Urinary bladder (tissue), 4 donors: ENCODE measurements around the gene TMEM50B. TPM values are rescaled to one million over a fixed set of nuclear protein-coding genes. Genes with fewer than 3 reads are reported as not detected.

ENCODE experiments used
- DNase-seq: peaks from one replicate; pipeline ENCODE4 v3.0.0-alpha.2; 2015; ENCODE audit errors: extremely low spot score
- H3K27ac ChIP-seq: one replicate; pipeline ENCODE4 v1.5.1; 2013; ENCODE audit warnings: low read depth, mild to moderate bottlenecking, moderate library complexity
- H3K36me3 ChIP-seq: one replicate; pipeline ENCODE4 v1.6.1; 2013; ENCODE audit warnings: mild to moderate bottlenecking, moderate library complexity; ENCODE audit not compliant: insufficient read depth
- H3K4me1 ChIP-seq: one replicate; pipeline ENCODE4 v1.6.1; 2013; ENCODE audit warnings: mild to moderate bottlenecking, moderate library complexity; ENCODE audit not compliant: insufficient read depth
- H3K4me3 ChIP-seq: one replicate; pipeline ENCODE4 v1.5.1; 2013; ENCODE audit warnings: low read depth, low read length
- WGBS: extraction: QIAGEN DNeasy Blood & Tissue Kit; methylation state at CpG from one replicate; pipeline ENCODE4 v1.1.7; 2013; 5-methylcytosine and 5-hydroxymethylcytosine counted together
- polyA plus RNA-seq: library from polyadenylated mRNA; stranded (reverse); fragments of 200-250 nt; gene quantifications from one replicate; pipeline ENCODE4 v1.2.3, GENCODE V29; 2013
- total RNA-seq: library from RNA; depleted of rRNA; stranded (reverse); fragments of >200 nt; gene quantifications from one replicate; pipeline ENCODE4 v1.2.3, GENCODE V29; 2014
- donor health status: healthy with polysubstance abuse.
- donor health status: healthy.

The TMEM50B gene
- total and polyA plus RNA-seq, 2 donors, result 66.7 to 80.7 TPM

DNA sequence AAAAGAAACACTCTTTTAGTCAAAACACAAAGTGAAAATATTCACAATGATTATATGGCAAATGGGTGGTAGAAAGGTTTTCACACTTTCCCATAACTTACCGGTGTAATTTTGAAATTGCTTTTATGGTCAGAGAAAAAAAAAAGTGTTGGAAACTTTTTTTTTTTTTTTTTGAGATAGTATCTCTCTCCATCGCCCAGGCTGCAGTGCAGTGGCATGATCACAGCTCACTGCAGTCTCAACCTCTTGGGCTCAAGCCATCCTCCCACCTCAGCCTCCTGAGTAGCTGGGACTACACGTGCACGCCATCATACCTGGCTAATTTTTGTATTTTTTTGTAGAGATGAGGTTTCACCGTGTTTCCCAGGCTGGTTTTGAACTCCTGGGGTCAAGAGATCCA, 73.3 kb downstream of the TMEM50B start:
- H3K4me3 ChIP-seq, result no peak overlapping the region
- WGBS, result 66% methylated on average over 5 of the region's 5 CpGs

DNA sequence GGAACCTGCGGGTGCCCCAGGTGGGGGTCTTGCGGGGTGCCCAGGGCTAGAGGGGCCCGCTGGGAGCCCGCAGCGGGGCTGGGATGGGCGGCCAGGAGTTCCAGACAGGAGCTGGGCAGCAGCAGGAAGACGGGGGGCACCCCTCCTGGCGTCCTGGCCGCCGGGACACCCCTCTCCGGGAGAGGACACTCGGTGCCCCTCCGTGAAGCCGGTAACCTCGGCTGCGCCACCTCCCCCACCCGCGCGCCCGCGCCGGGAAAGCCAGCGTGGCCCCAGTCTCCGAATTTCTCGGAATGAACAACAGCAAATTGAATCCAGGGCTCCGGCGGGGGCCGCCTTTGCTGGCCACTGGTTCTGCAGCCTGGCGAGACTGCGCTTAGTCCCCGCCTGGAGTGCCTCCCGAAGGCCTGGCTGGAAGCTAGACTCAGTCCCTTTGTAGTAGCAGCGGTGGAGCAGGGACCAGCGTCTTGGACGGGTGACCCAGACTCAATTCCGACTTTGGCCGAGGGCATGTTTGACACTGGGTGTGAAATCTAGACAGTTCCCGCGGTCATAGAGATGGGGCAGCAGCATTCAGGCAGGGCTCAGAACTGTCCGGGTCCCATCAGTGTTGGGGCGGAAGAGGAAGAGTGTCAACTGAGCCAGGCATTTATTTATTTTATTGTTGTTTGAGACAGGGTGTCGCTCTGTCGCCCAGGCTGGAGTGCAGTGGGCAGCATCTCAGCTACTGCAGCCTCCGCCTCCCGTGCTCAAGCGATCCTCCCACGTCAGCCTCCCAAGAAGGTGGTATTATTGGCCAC, 75.8 kb downstream of the TMEM50B start:
- no peak for DNase-seq
- 5% methylated on average over 47 of the region's 47 CpGs for WGBS
- no peaks in the 10 kb centered on the region for H3K36me3 ChIP-seq
- peak overlapping the region; percentile 80 for H3K4me3 ChIP-seq
- H3K4me1 ChIP-seq, result no peaks in the 10 kb centered on the region
- H3K27ac ChIP-seq, result peak overlapping the region; percentile 93

More for the DNA sequence above, 73.3 kb downstream of the TMEM50B start:
- DNase-seq, result no peak
- H3K36me3 ChIP-seq, result no peaks in the 10 kb centered on the region
- no peaks in the 10 kb centered on the region for H3K4me1 ChIP-seq
- no peak overlapping the region for H3K27ac ChIP-seq

DNA sequence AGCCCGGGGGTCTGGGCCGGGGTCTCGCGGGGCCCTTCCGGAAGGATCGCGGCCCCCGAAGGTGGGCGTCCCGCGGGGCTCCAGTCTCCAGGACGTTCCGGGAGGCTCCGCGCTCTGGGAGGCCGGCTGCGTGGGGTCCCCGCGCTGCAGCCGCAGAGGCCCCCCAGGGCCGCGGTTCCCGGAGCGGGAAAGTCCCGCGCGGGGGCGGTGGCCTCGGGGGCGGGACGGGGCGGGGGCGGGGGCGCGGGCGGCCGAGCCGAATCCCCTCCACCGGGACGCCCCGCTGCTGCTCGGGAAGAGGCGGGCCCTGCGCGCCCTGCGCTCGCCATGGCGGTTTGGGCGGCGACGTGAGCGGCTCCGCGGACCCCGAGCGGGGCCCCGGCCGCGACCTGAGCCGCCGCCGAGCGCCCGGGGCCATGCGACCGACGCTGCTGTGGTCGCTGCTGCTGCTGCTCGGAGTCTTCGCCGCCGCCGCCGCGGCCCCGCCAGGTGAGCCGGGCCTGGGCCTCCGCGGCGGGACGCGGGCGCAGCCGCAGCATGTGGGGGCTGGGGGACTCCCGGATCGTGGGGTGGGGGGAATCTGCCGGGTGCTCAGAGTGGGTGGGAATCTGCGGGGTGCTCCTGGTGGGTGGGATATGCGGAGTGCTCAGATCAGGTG, 76.5 kb downstream of the TMEM50B start, which contains the start of gene IFNGR2:
IFNGR2 (plus strand) TSS at position 286 of the 658 bp plus-strand sequence; CDS start at position 417, 131 bp downstream.
- Histone ChIP-seq H3K27ac (peak within 1 kb of the TSS; percentile 93), H3K36me3 (no peaks in the 10 kb centered on the region), H3K4me3 (peak within 1 kb of the TSS; percentile 80), H3K4me1 (no peaks in the 10 kb centered on the region)
- under 1% methylated on average over 89 of the region's 89 CpGs for WGBS
- no peak for DNase-seq

DNA sequence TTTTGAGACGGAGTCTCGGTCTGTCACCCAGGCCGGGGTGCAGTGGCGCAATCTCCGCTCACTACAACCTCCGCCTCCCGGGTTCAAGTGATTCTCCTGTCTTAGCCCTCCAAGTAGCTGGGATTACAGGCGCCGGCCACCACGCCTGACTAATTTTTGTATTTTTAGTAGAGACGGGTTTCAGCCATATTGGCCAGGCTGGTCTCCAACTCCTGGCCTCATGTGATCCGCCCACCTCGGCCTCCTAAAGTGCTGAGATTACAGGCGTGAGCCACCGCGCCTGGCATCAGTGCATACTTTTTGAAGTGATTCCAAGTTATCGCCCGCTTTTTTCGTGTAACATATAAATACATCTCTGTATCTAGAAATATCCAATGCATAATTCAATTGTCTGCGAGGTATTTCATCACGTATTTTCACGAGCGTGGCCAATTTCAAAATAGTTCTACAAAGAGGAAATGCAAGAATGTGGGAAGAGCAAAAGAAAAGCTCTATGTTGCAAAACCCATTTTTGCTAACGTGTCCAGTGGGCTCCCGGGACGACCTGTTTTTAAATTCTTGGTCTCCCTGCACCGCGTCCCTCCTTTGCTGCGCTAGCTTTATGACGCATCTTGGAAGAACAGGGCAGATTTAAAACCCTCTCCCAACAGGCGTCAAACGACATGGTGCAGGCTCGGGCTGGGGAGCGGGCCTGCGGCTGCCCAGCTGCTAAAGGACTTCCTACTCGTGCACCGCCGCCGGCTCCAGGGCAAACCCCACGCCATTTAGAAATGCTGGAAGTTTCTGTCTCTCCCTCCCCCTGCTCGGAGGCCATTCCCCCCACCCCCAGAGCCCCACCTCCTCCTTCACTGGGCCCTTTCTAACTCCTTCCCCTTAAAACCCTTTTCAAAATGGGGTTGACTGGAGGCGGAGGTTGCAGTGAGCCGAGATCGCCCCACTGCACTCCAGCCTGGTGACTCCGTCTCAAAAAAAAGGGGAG, 77.5 kb downstream of the TMEM50B start:
- no peaks in the 10 kb centered on the region for H3K36me3 ChIP-seq
- DNase-seq, result no peak
- no peaks in the 10 kb centered on the region for H3K4me1 ChIP-seq
- H3K27ac ChIP-seq, result no peak overlapping the region
- peak overlapping the region; percentile 80 for H3K4me3 ChIP-seq
- WGBS, result 45% methylated on average over 45 of the region's 45 CpGs

DNA sequence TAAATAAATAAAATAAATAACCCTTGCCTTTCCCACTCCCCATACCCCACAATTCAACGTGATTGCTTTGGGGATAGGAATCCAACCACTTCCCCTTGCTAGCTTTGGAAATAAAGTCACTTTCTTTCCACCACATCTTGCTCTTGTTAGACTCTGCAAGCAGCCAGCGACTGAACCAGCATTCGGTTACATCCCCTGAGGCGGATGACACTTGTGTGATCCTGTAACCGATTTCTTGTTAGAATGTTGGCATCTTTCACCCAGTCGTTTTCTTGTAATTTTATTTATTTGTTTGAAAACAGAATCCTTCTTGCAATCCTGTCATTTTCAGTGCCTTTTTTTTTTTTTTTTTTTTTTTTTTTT, 78.2 kb downstream of the TMEM50B start:
- 87% methylated on average over 6 of the region's 6 CpGs for WGBS
- Histone ChIP-seq H3K36me3 (no peaks in the 10 kb centered on the region), H3K27ac (no peak overlapping the region), H3K4me3 (no peak overlapping the region), H3K4me1 (no peaks in the 10 kb centered on the region)
- no peak for DNase-seq

Other genes with a start within 250 kb of the TMEM50B start
- 31.4 TPM for gene IL10RB, start 213.6 kb downstream of the TMEM50B start, total RNA-seq
- 30.0 TPM for gene IL10RB, start 213.6 kb downstream of the TMEM50B start, polyA plus RNA-seq
- 41.7 TPM for gene IFNAR1, start 155.0 kb downstream of the TMEM50B start, total RNA-seq
- 31.6 TPM for gene IFNAR1, start 155.0 kb downstream of the TMEM50B start, polyA plus RNA-seq
- 71.9 TPM for gene IFNGR2, start 76.6 kb downstream of the TMEM50B start, total RNA-seq
- gene IFNGR2, start 76.6 kb downstream of the TMEM50B start, polyA plus RNA-seq, result 64.8 TPM
- gene DNAJC28, start 11.7 kb upstream of the TMEM50B start, total RNA-seq, result 2.7 TPM
- gene DNAJC28, start 11.7 kb upstream of the TMEM50B start, polyA plus RNA-seq, result 1.2 TPM
- gene GART, start 62.1 kb upstream of the TMEM50B start, total RNA-seq, result 55.7 TPM
- gene GART, start 62.1 kb upstream of the TMEM50B start, polyA plus RNA-seq, result 27.3 TPM
- 394 TPM for gene SON, start 63.1 kb upstream of the TMEM50B start, total RNA-seq
- gene SON, start 63.1 kb upstream of the TMEM50B start, polyA plus RNA-seq, result 115 TPM
- 28.7 TPM for gene DONSON, start 108.7 kb upstream of the TMEM50B start, total RNA-seq
- gene DONSON, start 108.7 kb upstream of the TMEM50B start, polyA plus RNA-seq, result 6.0 TPM
- gene CRYZL1, start 161.8 kb upstream of the TMEM50B start, total RNA-seq, result 69.3 TPM
- gene CRYZL1, start 161.8 kb upstream of the TMEM50B start, polyA plus RNA-seq, result 29.7 TPM
- gene ITSN1, start 162.5 kb upstream of the TMEM50B start, total RNA-seq, result 81.7 TPM
- 44.4 TPM for gene ITSN1, start 162.5 kb upstream of the TMEM50B start, polyA plus RNA-seq